Activated CD8-positive, alpha-beta memory T cell treated with anti-CD3 and anti-CD28 coated beads for 1 hour (primary cell): ENCODE measurements around the gene MAJIN.
"Not testable (repeated sequence)": the region's sequence is repeated elsewhere in the genome, so short reads cannot be mapped to it uniquely, and the experiment has no call there.

ENCODE experiments used
- DNase-seq, 2 donors: peaks; one replicate each; pipeline ENCODE4 v3.0.0-alpha.2; 2020; ENCODE audit warnings: low read depth in 1 of 2; ENCODE audit errors: extremely low read depth in 1 of 2

The MAJIN gene

GRCh38 chr11:64971421-64972233 is at the start of gene MAJIN:
TSS of gene MAJIN (minus strand) at chr11:64972108. CDS start at chr11:64959405, 12,703 bp downstream.
- peak; percentile 61 to 85 for DNase-seq

- no peak for DNase-seq
Measured at GRCh38 chr11:65021509-65021908, 49.6 kb upstream of the MAJIN start.

DNA sequence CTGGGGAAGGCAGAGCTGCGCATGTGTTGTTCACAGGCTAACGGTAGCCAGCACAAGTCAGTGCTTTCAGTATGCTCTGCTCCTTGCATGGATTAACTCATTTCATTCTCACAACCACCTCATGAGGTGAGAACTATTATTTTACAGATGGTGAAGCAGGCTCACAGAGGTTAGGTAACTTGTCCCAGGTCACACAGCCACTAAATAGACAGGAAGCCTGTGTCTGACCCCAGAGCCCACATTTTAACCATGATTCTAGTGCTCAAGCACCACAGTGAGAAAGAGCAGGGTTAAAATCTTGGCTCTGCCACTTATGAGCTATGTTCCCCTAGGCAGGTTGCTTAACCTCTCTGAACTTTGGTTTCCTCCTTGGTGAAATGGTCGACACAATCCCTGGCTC is 49.1 kb upstream of the MAJIN start:
- DNase-seq: no peak

DNA sequence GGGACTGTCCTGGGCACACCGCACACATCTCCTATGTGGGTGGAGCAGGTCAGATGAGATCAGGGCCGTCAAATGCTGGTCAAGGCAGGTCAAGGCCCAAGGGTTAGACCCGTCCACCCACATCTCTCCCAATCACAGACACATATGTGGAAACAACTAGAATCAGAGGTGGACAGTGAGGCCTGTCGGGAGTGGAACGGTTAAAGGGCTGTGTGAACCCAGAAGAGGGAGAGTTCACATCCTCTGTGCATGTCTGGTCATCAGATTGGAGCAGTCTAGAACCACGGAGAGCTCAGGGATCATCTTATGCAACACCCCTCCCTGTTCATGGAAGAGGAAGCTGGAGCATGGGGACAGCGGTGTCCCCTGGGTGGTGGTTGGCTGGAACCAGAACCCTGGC is 47.9 kb upstream of the MAJIN start:
- DNase-seq: no peak

DNA sequence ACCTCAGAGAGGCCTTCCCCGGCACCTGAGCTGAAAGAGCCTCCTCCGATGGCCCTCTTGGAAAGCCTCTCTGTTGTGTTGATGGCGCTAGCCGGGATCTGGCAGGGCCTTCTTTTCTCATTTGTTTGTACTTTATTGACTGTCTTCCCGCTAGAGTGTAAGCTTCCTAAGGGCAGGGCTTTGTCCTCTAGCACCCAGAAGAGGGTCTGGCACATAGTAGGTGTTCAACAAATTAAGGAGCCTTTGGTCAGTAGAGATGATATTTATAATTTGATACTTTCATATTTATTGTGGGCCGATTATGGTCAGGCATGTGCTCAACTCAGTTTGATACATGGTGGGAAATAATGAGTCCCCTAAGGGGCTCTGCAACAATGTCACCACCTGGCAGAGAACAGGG is 46.0 kb upstream of the MAJIN start:
- DNase-seq: no peak

DNA sequence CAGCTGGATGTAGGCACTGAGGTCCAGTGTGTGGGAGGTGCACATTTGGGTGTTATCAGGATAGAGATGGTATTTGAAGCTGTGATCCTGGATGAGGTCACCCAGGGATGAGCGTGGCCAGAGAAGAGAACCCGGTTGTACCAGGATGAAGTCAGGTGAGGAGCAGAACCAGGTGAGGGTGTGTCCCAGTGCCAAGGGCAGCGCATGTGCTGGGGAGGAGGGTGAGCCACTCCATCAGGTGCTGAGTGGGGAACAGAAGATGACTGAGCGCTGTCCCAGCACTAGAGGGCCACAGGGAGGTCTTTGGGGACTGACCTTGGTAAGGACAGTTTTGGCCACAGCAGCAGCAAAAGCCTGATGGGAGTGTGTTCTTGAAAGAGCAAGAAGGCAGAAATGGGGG is 44.8 kb upstream of the MAJIN start:
- no peak for DNase-seq

GRCh38 chr11:65014726-65015227 is 42.9 kb upstream of the MAJIN start:
- DNase-seq: no peak

DNA sequence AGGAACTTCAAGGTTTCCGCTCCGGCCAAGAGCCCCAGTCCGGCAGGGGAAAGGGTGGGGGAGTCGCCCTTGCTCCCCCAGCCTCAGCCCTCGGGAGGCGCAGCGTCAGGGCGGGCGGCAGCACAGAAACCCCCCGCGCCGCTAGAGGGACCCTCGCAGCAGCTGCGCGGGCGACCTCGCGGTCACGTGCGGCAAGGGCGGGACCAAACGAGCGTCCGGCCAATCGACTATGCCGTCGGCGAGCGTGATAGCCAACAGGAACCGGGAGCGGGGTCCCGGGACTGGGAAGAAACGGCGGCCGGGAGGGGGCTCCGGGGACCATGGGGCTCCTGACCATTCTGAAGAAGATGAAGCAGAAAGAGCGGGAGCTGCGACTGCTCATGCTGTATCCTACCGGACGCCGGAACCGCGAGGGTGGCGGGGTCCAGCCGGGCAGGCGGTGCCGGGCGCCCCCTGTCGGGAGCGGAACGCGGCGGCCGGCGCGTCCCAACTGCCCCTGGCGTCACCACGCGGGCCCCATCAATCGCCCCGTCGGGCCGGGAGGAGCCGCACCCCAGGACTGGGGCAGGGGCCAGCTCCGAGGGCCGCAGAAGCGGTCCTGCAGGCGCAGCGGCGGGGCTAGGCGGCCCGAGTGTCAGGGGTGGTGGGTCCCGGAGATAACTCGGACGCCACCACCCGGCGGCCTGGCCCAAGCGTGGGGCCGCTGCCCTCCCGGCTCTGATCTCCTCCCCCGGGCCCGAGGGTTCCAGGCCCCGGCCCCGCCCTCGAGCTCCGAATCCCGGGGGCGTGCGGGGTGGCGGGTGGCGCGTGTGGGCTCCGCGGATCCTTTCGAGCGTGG is 42.2 kb upstream of the MAJIN start, which contains the start of gene ARL2:
ARL2 (plus strand) TSS at position 273 of the 838 bp plus-strand sequence; CDS start at position 321, 48 bp downstream.
- DNase-seq: peak; percentile 72

DNA sequence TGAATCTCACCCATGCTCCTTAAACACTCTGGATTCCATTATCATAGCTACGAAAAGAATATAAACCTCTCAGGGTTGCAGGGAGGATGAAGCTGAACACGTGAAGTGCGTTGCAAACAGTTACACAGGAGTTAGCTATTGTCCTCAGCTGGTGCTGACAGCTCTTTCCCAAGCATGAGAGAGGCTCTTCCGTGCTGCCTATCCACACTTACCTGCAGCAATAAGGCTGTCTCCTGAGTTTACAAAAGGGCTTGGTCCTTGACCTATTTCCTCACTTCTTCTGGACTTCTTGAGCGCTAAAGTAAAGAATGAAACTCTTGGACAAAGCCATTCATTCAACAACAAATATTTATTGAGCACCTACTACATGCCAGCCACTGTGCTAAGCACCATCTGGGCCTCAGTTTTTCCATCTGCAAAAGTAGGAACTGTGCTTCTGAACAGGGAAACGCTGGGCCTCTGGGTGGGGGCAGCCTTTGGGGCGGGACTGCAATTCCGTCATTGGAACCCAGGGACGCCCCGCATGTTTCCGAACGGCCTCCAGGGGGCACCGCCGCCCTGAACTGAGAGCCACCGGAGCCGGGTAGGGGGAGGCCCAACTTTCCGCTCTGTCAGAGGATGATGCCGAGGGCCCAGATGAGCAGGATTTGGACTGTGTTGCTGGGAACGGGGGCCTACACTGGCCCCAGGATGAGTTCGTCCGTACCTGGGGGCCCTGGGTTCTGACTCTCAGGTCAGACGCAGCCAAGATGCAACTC is 41.4 kb upstream of the MAJIN start:
- DNase-seq: peak; percentile 72 to 79

DNA sequence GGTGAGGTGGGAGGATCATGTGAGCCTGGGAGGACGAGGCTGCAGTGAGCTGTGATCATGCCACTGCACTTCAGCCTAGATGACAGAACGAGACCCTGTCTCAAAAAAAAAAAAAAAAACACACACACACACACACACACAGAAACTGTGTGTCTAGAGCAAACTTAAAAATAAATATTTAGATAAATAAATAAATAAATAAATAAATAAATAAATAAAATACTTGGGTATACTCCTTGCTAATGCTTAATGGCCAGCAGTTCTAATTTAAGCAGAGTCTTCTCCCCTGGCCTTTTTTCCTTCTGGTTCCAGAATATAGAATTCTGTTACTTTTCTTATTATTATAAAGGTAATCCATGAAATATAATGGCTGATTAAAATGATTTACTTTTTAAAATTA is 37.0 kb upstream of the MAJIN start:
- DNase-seq: no peak

DNA sequence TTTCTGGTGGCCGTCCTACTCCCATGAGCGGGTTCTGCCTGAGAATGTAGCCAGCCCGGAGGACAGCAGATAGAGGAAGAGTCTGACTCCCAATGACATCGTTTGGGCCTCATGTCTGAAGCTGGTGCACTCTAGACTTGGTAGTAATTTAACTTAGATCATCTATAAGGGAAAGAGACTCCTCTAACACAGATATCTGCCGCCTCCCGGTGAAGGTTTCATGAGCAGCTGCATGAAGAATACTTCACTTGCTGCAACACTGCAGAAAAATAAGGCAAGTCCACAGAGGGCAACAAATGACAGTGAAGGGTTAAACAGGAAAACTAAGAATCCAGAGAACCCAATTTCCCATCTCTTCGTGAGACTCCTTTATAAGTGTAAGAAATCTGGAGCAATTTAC is 36.1 kb upstream of the MAJIN start:
- no peak for DNase-seq

GRCh38 chr11:65003968-65004367 is 32.1 kb upstream of the MAJIN start:
- not testable (repeated sequence) for DNase-seq

DNA sequence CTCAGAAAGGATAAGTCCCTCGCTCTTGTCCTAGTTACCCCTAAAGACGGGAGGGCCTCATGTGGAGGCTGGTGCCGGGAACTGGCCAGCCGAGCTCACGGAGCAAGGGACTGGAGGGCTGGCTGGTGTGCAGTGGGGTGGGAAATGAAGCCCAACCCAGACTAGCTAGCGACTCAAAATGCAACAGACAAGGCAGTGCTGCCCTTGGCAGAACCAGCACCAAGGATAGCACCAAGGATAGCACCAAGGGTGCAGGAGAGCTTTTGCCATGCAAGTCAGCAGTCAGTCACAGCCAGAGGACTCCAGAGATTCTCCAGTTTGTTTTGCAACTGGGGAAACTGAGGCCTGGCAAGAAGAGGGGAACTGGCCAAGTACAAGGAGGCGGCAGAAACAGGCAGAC is 31.4 kb upstream of the MAJIN start:
- no peak for DNase-seq

DNA sequence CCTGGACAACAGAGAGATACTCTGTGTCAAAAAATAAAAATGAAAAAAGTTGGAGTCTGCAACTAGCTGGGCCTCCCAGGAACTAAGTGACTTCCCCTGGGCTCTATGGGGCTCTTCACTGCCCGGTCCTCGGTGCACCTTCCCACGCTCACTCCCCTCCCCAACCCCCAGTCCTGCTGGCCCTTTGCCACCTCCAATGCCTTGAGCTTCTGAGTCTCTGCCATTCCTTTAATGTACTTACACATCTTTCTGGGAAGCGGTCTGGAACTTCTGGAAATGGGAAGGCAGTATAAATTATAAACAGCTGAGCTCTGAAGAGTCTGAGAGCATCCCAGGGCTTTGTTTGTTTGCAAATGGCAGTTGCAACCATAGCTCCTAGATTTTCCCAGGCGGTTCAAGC is 30.8 kb upstream of the MAJIN start:
- DNase-seq: no peak

- no peak for DNase-seq
Measured at GRCh38 chr11:64999478-64999877, 27.6 kb upstream of the MAJIN start.

DNA sequence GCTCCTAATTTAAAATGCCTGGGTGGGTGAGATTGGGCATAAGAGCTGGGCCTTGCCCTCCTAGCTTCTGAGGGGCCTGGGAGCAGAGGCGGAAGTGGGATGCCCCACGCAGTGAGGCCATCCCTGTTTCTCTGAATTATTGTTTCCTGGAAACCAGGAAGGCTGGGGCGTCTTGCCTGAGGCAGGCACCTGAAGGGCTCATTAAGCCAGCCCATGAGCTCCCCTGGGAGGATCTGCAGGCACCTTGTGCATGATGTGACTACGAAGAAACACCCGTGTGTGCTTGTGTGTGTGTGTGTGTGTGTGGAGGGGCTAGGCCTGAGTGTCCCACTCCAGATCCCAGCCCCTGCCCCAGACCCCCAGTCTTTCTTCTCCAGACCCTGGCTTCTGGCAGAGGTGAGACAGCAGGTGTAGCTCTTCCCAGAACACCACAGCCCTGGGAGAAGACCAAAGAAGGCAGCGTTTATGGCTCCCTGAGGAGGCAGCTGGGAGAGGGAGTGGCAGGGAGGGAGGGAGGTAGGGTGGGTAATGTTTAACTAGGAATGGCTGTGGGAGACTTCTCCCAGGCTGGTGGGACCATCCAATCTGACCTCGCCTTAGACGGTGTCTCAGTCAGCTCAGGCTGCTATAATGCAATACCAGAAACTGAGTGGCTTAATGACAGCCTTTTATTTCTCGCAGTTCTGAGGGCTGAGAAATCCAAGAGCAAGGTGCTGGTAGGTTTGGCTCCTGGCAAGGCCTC is 27.0 kb upstream of the MAJIN start:
- no peak for DNase-seq

GRCh38 chr11:64998141-64998540 is 26.2 kb upstream of the MAJIN start:
- no peak for DNase-seq

DNA sequence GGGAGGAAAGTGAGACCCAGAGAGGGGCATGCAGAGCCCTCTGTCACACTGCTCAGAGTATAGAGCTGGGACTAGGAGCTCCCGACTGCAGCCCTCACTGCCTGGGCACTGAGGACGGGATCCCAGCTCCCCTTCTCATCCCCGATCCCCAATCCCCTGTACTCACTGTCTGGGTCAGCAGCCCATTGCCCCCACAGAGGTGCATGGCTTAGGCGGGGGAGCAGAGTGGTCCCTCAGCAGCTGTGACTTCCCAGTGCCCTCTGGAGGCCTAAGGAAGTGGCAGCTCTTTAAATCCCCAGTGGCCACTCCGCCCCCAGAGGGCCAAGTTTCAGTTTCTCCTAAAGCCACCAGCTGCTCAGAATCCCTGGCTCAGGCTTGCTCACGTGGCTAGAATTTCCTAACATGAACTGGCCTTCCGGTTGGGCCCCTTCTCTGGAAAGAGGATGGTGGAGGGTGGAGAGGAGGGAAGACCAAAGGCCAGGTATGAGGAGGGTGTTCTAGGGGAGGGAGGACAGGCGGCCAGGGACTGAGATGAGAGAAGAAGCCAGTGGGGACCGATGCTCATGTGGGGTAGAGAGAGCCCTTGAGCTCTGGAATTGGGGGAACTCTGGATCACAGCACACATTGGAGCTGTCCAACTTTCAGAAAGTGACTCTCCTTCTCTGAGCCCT is 24.9 kb upstream of the MAJIN start, which contains the start of gene BATF2:
BATF2 (minus strand) TSS at position 262 of the 671 bp plus-strand sequence; CDS start at position 205, 57 bp downstream.
- DNase-seq: no peak

GRCh38 chr11:64996327-64996709 is 24.4 kb upstream of the MAJIN start:
- DNase-seq: no peak

DNA sequence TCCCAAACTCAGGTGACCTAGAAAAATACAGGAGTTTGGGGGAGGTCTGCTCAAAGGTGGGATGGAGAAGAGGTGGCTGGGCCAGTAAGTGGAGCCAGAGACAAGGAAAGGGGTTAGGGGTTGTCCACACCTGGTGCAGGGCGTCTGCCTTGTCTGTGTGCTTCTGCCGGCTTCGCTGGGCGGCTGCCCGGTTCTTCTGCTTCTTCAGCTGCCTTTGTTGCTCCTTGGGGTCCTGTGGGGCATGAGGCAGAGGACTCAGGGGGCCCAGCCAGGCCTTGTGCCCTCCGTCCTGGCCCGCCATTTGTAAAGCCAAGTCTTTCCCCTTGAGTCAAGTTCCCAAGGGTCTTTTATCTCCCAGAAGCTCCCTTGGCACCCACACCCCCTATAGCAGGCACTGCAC is 22.4 kb upstream of the MAJIN start:
- no peak for DNase-seq
